Neutrophil (primary cell): Measurements from ENCODE around the gene EMP2.

Source experiments
- H3K27ac ChIP-seq: fragments of 200-600 bp; sonication (generic); 2 replicates; pipeline ENCODE4 v1.5.1; 2016; ENCODE audit warnings: mild to moderate bottlenecking, moderate library complexity
- H3K27me3 ChIP-seq: fragments of 200-600 bp; sonication (generic); 2 replicates; pipeline ENCODE4 v1.6.0; 2016; ENCODE audit warnings: mild to moderate bottlenecking
- H3K36me3 ChIP-seq: fragments of 200-600 bp; sonication (generic); 2 replicates; pipeline ENCODE4 v1.5.1; 2017
- H3K4me1 ChIP-seq, 2 experiments: fragments of 200-600 bp in 1 of 2; sonication (generic) in 1 of 2; 1 replicate in 1 of 2; 2 replicates in 1 of 2; pipeline versions ENCODE4 v1.5.1 to v1.6.1; 2013 to 2016; ENCODE audit warnings: low read depth in 1 of 2, low read length in 1 of 2, mild to moderate bottlenecking in 1 of 2, moderate library complexity in 1 of 2; ENCODE audit not compliant: control insufficient read depth in 1 of 2, insufficient read depth in 1 of 2
- H3K4me3 ChIP-seq, 2 experiments: fragments of 200-600 bp in 1 of 2; sonication (generic) in 1 of 2; 1 replicate in 1 of 2; 2 replicates in 1 of 2; pipeline ENCODE4 v1.5.1; 2013 to 2016; ENCODE audit warnings: low read depth in 1 of 2, low read length in 1 of 2, mild to moderate bottlenecking in 1 of 2, moderate library complexity in 1 of 2
- H3K9me3 ChIP-seq: fragments of 200-600 bp; sonication (generic); 2 replicates; pipeline ENCODE4 v1.5.1; 2016
- TF ChIP-seq, protein P1 (sequence below): fragments of 200-600 bp; sonication (generic); IDR thresholded peaks from 2 replicates; pipeline ENCODE4 v1.5.1; 2016; ENCODE audit warnings: antibody characterized with exemption

Gene EMP2

DNA sequence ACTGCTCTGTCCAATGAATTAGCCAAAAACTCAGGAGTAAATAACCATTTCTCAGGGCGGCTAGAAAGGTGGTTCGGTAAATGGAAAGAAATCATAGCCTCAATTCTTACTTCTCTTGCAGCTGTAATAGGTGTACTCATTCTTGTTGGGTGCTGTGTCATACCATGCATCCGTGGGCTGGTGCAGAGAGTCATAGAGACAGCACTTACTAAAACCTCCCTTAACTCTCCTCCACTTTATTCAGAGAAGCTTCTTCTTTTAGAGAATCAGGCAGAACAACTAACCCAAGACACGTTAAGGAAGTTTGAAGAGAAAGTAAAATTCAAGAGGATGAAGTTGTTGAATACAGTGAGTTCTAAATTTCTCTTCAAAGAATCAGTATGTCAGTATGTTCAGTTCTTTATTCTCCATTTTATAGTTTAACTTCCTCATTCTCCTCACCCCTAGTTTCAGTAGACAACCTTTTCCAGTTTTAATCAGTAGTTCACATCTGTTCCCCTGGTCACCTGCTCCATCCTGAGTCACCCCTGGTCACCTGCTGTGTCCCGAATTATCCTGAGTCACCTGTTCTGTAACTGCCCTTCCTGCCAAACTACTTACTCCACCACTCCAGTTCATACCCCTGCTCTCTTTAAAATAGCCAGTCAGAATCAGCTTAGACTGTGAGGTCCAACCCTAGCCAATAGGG lies 85.9 kb downstream of the EMP2 start:
- no peak overlapping the region for H3K4me3 ChIP-seq
- no peaks in the 10 kb centered on the region for H3K27me3 ChIP-seq
- no peaks in the 10 kb centered on the region for H3K4me1 ChIP-seq
- H3K27ac ChIP-seq = no peak overlapping the region
- H3K9me3 ChIP-seq = no peaks in the 10 kb centered on the region
- H3K36me3 ChIP-seq = no peaks in the 10 kb centered on the region
- TF ChIP-seq, protein P1, sequence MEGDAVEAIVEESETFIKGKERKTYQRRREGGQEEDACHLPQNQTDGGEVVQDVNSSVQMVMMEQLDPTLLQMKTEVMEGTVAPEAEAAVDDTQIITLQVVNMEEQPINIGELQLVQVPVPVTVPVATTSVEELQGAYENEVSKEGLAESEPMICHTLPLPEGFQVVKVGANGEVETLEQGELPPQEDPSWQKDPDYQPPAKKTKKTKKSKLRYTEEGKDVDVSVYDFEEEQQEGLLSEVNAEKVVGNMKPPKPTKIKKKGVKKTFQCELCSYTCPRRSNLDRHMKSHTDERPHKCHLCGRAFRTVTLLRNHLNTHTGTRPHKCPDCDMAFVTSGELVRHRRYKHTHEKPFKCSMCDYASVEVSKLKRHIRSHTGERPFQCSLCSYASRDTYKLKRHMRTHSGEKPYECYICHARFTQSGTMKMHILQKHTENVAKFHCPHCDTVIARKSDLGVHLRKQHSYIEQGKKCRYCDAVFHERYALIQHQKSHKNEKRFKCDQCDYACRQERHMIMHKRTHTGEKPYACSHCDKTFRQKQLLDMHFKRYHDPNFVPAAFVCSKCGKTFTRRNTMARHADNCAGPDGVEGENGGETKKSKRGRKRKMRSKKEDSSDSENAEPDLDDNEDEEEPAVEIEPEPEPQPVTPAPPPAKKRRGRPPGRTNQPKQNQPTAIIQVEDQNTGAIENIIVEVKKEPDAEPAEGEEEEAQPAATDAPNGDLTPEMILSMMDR = no peak

DNA sequence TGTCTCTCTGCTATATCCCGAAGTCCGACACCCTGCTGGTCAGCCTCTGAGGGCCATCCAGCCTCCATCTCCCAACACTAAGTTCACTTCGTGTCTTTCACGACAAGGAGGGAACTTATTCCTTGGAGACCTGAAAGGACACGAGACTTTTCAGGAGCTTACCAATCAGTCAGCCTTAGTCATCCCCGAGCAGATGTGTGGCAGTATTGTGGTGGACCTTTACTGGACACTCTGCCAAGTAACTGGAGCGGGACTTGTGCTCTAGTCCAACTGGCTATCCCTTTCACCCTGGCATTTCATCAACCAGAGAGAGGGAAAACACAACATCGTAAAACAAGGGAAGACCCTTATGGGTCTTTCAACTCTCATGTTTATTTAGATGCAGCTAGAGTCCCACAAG lies 87.1 kb downstream of the EMP2 start:
- TF ChIP-seq, protein P1 = no peak

DNA sequence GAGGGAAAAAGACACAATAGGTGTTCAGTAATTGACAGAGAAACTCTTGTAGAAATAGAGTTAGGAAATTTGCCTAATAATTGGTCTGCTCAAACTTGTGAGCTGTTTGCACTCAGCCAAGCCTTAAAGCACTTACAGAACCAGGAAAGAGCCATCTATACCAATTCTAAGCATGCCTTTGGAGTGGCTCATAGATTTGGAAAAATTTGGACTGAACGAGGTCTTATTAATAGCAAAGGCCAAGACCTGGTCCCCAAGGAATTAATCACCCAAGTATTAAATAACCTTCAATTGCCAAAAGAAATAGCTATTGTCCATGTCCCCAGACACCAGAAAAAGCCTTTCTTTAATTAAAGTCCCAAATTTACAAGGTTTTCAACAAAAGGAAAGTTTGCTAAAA lies 90.3 kb downstream of the EMP2 start:
- no peaks in the 10 kb centered on the region for H3K36me3 ChIP-seq
- TF ChIP-seq, protein P1 = no peak
- H3K4me3 ChIP-seq = no peak overlapping the region
- no peaks in the 10 kb centered on the region for H3K4me1 ChIP-seq
- no peak overlapping the region for H3K27ac ChIP-seq
- no peaks in the 10 kb centered on the region for H3K27me3 ChIP-seq
- no peaks in the 10 kb centered on the region for H3K9me3 ChIP-seq

More for the DNA sequence above, 87.1 kb downstream of the EMP2 start:
- no peaks in the 10 kb centered on the region for H3K27me3 ChIP-seq
- H3K9me3 ChIP-seq = no peaks in the 10 kb centered on the region
- no peak overlapping the region for H3K27ac ChIP-seq
- no peaks in the 10 kb centered on the region for H3K4me1 ChIP-seq
- H3K36me3 ChIP-seq = no peaks in the 10 kb centered on the region
- no peak overlapping the region for H3K4me3 ChIP-seq

DNA sequence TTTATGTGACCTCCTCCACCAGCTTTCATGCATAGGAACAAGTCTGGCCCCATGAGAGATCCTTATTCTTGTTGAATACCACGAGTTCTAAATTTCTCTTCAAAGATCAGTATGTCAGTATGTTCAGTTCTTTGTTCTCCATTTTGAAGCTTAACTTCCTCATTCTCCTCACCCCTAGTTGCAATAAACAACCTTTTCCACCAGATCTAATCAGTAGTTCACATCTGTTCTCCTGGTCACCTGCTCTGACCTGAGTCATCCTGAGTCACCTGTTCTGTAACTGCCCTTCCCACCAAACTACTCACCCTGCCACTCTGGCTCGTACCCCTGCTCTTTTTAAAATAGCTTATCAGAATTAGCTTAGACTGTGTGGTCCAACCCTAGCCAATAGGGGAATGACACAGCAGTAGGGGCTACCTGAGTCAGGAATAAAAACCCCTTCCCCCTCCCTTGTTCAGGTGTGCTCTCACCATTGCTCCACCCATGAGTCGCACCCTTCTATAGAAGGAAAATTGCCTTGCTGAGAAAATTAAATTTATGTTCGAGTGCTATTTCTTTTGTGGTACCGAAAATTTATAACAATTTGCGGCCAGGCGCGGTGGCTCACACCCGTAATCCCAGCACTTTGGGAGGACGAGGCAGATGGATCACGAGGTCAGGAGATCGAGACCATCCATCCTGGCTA lies 94.6 kb downstream of the EMP2 start:
- no peaks in the 10 kb centered on the region for H3K27me3 ChIP-seq
- H3K27ac ChIP-seq = no peak overlapping the region
- H3K4me3 ChIP-seq = no peak overlapping the region
- no peaks in the 10 kb centered on the region for H3K9me3 ChIP-seq
- H3K4me1 ChIP-seq = no peaks in the 10 kb centered on the region
- H3K36me3 ChIP-seq = no peaks in the 10 kb centered on the region
- TF ChIP-seq, protein P1 = no peak

DNA sequence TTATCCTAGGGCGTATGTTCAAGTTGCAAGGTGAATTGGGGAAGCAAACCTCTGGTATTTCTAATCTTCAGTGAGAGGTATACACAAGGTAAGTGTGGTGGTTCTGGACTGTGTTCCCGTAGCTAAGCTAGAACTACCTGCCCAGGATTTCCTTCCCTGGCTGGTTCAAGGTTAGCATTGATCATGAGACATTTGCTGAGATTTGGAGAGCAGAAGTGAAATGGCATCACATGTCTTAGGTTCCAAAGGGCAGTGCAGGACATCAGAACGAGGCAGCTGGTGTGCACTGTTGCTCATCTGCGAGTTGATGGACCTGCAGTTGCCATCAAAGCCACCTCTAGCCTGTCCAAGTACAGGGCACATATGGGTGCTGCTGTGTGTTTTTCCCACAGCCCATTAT lies 95.2 kb downstream of the EMP2 start:
- Histone ChIP-seq H3K4me1 (no peaks in the 10 kb centered on the region), H3K27ac (no peak overlapping the region), H3K36me3 (no peaks in the 10 kb centered on the region), H3K27me3 (no peaks in the 10 kb centered on the region), H3K9me3 (no peaks in the 10 kb centered on the region), H3K4me3 (no peak overlapping the region)
- TF ChIP-seq, protein P1 = no peak
